HG02763 (cell line): ENCODE measurements around the gene DEPDC5.

ENCODE experiments used
- ATAC-seq: cut with Tn5 transposase; IDR thresholded peaks from one replicate; pipeline ENCODE4 v1.9.1; 2021; ENCODE audit warnings: mild to moderate bottlenecking, moderate library complexity; ENCODE audit not compliant: unreplicated experiment

Gene DEPDC5

DNA sequence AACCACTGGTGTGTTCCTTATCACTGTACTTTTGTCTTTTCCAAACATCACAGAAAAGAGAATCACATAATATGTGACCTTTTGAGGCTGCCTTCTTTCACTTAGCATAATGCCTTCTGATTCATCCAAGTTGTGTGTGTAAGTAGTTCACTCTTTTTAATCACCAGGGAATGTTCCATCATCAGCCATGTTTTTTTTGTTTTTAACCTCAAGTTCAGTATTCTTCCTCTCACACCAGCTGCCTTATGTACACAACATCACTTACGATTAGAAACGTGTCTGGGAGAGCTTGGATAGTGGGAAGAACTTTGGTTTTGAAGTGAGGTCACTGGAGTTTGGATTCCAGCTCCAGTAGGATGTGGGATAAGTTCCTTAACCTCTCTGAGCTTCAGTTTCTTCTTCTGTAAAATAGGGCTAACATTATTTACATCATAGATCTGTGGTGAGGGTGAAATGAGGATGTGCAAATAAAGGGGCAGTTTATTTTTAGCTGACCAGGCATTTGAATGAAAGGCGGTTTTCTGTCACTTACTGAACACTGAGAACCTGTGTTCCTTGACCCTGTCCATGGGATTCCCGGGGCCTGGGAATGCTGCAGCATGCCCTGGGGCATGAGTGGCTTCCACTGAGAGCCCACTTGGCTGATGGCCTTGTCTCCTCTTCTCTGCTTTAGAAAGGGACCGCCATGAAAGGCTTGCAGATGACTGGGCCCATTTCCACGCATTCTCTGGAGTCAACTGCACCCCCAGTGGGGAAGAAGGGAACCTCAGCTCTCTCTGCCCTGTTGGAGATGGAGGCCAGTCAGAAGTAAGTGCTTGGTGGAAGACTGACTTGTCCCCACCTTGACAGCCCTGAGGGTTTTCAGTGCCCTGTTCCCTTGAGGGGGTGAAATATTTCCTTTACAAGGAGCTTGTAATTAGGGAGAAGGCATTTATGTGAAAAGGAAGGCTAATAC is 92.6 kb downstream of the DEPDC5 start:
- ATAC-seq = no peak

DNA sequence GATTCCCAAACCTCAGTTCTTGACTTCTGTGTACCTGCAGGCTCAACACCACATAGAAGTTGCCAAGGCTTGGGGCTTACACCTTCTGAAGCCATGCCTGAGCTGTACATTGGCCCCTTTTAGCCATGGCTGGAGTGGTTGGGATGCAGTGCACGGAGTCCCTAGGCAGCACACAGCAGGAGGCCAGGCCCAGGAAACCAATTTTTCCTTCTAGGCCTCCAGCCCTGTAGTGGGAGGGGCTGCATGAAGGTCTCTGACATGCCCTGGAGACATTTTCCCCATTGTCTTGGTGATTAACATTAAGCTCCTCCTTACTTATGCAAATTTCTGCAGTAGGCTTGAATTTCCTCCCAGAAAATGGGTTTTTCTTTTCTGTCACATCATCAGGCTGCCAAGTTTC is 94.6 kb downstream of the DEPDC5 start:
- ATAC-seq = no peak

DNA sequence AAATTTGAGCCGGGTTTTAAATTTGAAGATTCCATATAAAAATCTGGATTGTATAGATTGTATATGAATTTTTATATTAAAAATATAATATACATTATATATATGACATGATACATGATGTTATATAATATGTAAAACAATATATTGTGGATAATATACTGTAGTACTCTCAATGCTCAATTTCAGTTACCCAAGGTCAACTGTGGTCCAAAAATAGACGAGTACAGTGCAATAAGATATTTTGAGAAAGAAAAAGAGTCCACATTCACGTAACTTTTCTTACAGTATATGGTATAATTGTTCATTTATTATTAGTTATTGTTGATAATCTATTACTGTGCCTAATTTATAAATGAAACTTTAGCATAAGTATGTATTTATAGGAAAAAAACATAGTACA is 96.3 kb downstream of the DEPDC5 start:
- no peak for ATAC-seq

DNA sequence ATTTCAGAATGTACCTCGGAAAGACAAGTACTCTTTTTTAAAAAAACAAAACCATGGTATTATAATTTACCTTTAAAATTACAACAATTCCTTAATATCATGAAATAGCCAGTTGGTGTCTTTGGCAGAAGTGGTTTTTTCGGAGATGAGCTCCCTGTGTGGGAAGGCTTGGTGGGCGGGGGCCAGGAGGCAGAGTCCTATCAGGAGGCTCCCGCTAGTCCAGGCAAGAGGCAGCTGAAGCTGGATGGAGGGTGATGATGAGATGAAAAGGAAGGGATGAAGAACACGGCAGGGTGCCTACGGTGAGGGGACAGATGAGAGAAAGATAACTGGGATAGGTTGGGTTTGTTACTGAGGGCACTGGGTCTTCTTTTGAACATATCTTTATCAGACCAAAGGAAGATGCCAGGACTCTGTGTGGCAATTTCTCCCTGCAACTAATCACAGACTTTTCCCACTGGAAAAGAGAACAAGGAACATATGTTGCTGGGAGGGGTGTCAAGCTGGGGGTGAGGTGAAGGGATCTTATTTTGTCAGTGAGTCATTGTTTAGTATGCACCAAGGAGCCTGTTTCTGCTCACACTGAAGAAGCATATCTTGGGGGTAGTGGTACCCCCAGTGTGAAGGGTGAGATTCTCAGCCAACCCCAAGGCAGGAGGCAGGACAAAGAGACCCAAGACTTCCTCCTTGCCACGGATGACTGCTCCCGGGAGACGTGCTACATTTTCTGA is 99.0 kb downstream of the DEPDC5 start:
- no peak for ATAC-seq

DNA sequence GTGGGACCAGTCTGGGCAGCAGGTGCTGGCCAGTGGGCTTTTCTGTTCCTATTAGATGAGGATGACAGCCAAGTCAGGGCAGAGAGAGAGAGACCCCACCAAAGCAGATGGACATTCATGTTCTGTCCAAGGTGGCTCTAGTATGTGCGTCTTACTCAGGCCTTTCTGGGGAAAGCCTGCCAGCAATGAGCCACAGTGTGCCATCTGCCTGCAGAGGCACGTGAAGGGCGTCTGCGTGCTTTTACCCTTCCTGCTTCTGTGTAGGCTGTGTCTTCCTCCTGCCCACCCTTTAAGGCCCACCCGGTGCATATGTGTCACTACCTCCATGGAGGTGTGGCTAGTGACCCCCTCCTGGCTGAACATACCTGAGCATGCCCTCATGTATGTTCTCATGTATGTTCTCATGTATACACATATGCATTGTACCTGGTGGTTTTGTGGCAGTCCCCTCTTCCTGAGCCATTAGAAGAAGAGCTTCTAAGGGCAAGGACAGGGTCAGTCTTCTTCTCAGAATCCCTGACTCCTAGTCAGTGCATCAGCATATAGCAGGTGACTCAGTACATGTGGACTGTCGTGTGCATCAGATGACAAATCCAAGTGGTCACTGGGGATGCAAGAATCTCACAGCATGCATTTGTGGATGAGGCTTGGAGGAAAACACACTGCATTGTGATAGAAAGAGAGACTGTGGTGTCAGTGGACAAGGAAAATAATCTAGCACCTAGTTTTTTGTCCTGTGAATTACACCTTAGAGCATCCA is 100.1 kb downstream of the DEPDC5 start:
- no peak for ATAC-seq

DNA sequence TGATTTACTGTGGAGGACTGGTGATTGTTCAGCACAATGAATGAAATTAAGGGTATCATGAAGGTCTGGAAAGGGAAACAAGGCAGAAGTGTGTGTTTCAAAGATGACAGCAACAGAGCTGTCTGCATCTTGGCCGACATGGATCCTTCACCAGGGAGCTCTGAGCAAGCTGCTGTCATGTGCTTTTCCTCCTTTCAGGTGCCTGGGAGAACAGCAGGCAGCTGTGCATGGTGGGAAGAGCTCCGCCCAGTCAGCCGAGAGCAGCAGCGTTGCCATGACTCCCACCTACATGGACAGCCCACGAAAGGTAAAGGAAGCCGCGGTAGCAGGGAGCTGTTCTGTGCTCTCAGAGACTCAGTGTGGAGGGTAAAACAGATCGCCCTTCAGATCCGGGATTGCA is 103.4 kb downstream of the DEPDC5 start:
- ATAC-seq = no peak

DNA sequence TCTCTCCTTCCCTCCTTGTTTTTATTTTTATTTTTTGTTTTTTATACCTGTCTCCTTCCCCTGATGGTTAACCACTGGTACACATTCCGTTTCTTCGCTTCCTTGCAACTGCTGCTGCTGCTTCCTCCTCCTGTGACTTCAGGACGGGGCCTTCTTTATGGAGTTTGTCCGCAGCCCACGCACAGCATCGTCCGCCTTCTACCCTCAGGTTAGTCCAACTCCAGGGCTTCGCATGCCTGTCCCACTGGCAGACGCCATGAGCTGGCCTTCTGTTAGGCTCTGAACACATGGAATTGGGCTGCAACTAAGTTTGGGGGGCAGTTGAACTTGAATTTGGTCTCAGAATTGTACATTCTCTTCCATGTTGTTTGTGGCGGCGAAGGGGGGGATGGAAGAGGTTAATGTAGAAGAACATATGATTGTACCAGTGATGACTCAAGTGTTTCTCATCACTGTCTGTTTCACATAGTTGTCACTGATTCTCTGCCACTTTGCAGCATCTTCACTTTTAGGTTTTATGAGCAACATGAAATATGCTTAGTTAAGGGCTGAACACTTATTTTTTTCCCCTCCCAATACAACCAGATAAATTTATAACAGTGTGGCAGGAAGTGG is 107.5 kb downstream of the DEPDC5 start:
- ATAC-seq = no peak

DNA sequence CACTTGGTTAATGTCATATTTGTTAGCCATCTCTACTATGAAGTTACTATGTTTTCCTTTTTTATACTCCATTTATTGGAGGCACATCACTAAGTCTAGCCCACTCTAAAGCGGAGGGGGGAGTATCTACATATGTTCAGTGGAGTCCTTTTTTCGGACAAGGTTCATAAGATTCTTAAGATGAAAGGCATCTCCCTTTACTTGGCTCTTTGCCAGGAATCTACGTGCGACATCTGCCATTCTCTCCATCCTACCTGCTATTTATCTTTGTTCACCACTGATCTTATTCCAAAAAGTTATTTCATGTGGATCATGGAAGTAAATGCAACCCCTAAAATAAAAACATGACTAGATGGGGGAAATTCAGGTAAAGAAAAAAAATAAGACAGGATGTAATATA is 113.1 kb downstream of the DEPDC5 start:
- no peak for ATAC-seq

DNA sequence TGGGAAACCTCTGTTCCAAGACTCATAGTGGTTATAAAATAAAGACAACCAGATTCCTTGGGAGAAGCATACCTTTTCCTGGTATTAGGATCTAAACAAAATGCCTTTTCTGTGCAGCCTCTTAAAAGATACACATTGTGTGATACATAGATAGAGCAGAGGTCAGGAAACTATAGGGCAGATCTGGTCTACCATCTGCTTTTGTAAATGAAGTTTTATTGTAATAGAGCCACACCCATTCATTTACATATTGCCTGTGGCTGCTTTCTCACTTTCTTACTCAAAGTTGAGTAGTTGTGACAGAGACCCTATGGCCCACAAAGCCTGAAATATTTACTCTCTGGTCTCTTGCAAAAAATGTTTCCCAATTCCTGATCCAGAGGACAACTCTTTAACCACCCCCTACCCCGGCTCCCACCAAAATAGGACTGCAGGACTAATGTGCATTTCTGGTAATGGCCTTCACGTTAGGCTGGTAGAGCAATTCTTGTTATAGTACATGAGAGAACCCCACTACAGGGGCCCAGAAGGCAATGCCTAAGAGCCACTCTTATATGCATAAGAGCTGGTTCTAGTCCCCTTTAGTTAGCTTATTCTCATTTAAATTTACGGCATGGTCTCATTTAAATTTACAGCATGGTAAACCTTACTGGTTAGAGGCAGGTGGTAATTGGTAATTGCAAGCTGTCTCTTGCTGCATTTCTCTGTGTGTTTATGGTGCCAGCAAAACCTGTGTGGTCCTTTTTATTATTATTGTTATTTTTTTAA is 113.8 kb downstream of the DEPDC5 start:
- ATAC-seq = no peak

DNA sequence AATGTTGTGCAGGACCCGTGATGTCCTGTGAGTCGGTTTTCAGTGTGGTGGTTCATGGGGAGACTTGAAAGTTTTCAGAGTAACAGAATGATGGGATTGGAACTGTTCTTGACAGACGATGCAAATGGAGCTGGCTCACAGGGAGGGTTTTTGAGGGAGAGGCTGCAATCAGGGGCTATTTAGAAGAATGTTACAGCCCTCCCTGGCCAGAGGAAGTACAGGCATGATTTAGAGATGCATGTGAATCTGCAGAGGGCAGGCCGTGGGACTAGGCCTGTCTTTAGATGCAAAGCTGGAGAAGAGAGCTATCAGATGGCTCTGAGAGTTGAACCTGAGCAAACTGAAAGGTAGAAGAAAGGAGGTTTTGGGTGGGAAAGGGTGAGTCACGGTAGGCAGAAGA is 115.9 kb downstream of the DEPDC5 start:
- ATAC-seq = no peak

DNA sequence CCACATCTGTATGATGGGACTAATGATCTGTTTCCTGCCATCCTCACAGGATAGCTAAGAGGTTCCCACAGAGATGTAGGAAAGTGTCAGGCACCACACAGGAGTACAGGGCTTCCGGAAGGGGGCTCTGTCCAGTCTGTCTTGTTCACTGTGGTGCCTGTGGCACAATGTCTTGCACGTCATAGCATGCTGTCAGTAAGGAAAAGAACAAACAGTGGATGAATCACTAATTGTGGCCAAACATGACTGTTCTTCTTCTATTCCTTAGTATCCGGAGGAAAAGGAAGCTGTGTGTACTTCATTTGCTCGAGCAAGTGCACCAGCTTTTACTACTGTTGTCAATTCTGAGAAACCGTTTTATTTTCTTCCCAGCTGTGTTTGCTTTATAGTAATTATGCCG is 117.1 kb downstream of the DEPDC5 start:
- ATAC-seq = no peak

DNA sequence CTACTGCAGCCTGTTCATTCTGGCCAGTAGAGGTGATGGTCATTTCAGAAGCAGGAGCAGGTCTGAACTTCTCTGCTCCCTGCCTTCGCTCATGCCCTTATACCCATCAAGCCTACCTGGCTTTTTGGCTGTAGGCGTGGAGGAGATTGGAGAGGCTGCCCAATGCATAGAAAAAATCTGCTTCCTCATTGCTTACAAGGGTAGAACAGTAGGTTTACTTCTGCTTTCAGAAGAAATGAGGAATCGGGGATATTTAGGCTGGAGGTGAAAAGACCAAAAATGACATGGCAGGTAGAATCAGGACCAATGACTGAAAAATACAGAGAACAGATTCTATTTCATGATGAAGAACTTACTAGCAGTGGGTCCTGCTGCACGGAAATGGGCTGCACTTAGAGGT is 117.7 kb downstream of the DEPDC5 start:
- ATAC-seq = no peak

DNA sequence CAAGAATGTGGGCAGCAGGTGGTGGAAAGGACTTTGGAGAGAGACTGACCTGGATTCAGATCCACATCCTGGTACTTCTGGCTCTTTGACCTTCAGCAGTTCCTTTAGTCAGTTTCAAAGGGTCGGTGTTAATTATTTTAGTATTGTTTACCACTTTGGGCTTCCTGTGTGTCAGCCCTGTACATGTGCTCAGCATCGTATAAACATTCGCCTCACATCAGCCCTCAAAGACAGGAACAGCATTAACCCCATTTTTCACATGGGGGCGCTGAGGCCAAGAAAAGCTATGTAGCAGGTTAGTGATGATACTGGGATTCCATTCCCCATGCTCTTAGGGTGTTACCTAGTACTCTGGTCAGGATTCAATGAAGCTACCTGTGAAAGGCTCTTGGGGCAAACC is 118.4 kb downstream of the DEPDC5 start:
- no peak for ATAC-seq

DNA sequence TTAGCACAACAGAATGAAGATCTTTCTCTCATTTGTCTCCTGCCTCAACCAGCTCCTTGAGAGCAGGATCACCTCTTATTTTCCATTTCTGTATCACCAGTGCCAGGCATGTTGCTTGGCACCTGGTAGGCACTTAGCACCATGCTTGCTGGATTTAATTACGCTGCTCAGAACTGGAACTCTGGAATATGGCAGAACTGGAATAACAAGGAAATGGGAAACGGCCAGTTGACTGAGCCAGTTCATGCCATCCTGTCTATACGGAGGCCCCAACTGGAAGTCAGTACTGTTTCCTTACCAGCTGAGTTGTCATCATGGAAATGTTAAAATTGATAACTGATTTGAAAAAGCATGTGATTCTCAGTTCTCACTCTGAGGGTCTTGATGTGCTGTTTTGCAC is 121.0 kb downstream of the DEPDC5 start:
- no peak for ATAC-seq

DNA sequence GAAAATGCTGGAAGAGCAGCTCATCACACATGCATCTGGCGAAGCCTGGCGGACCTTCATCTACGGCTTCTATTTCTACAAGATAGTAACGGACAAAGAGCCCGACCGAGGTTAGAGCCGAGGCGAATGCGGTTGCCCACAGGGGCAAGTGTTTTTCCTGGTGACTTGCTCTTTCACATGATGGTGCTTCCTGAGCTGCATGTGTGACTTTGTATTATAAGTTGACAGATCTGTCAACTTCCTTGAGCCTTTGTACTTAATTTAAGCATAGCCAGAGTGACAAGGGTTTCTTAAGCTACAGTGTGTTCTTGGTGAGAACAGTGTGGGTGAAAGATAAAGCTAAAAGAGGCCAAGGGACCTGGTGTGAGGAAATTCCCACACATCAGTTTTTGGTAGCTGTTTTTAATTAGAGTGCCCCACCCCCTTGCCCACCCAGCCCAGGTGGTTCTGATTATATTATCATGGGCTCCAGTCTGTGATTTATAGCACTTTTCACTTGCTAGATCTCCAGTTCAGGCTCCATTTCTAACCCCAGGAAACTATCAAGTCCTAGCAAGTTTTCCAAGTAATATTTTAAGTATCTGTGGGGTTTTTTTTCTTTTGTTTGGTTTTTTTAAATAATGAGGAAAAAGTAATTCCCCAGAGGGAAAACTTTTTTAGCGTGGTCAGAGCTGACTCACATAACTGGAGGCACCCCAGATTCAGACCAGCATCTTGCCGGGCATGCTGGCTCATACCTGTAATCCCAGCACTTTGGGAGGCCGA is 122.5 kb downstream of the DEPDC5 start:
- ATAC-seq = no peak

DNA sequence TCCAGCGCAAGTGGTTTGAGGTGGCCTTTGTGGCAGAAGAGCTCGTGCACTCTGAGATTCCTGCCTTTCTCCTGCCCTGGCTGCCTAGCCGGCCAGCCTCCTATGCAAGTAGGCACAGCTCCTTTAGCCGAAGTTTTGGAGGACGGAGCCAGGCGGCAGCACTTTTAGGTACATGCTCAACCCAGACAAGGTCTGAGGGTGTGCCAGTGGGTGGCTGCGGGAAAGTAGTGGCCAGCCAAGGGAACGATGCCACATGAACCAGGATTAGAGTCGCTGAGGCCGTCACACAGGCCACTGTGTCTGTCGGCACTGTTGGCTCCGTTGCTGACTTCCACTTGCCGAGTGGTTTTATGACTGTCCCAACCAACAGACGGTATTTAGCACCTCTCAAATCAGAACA is 125.8 kb downstream of the DEPDC5 start:
- ATAC-seq = no peak

DNA sequence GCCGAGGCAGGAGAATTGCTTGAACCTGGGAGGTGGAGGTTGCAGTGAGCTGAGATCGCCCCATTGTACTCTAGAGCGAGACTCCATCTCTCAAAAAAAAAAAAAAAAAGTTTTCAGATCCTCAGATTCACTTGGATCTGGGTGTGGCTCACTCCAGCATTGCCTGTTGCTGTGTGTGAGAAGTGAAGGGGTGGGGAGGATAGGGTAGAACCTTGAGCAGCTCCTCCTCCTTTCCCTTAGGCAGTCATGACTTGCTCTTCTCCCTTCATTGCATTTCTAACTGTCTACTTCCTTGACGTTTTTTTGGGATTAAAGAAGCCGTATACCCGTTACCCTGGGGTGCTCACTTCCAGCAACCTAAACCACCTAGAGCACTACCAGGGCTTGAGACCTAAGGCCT is 127.4 kb downstream of the DEPDC5 start:
- ATAC-seq = no peak

DNA sequence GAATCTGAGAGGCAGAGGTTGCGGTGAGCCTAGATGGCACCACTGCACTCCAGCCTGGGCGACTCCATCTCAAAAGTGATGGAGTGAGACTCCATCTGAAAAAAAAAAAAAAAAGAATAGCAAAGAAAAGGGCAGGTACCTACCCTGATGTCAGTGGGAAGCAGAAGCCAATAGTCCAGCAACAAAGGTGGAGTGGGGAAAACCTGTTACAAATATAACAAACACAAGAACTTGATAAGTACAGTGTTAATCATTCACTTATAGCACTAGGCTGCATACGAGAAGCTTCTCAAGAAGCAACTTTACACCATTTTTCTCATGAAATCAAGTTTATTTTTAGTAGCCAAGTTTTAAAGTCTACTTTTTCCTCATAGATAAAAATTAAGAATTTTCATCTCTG is 128.0 kb downstream of the DEPDC5 start:
- ATAC-seq = no peak

DNA sequence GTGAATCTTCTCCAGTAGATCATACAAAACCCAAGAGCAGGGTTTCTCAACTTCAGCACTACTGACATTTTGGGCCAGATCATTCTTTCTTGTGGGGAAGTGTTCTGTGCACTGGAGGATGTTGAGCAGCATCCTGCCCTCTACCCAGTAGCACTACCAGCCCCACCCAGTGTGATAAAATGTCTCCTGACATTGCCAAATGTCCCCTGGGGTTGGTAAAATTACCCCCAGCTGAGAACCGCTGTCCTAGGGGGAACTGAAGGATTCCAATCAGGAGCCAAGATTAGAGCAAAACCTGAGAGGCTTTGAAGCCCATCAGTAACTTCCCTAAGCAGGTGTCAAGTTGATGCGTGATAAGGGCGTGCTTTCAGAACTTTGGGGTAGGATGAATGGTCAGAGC is 129.2 kb downstream of the DEPDC5 start:
- no peak for ATAC-seq

DNA sequence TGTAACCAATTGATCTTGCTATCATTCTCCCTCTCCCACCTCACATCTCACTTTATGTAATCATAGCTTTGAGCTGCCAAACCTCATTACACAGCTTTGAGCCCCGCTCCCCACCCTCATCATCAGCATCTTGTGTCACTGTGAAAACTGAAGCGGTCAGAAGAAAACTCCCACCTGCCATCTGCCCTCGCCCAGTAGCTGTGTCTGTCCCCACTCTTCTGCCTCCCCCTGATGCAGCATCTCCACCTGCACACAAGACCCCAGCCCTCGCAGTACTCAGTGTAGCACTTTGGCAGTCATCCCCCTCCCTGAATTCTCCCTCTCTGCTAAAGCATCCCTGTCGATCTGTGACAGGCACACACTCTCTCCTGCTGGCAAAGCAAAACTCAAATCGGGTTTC is 130.2 kb downstream of the DEPDC5 start:
- no peak for ATAC-seq
